Measurements from ENCODE around the gene SCN10A. TPM values are rescaled to one million over a fixed set of nuclear protein-coding genes. Genes with fewer than 3 reads are reported as not detected.

SCN10A gene
- total RNA-seq, 1 donor from 2014 or later = not detected

GRCh38 chr3:38823722-38824121 lies 7.7 kb upstream of the SCN10A start:
- intact Hi-C loops (cut with micrococcal nuclease) = no loop called here
- no peak for DNase-seq
- no peak overlapping the region for H3K27ac Mint-ChIP-seq
- peaks cover 2% of the 10 kb centered on the region for H3K27me3 Mint-ChIP-seq
- H3K9me3 Mint-ChIP-seq = no peaks in the 10 kb centered on the region
- H3K4me3 Mint-ChIP-seq = no peak overlapping the region
- H3K36me3 Mint-ChIP-seq (ENCODE audit: low read depth) = no peaks in the 10 kb centered on the region
- no peaks in the 10 kb centered on the region for H3K4me1 Mint-ChIP-seq

- no peaks in the 10 kb centered on the region for H3K9me3 Mint-ChIP-seq
- DNase-seq = no peak
- peaks cover 2% of the 10 kb centered on the region for H3K27me3 Mint-ChIP-seq
- no peak overlapping the region for H3K4me3 Mint-ChIP-seq
- no peaks in the 10 kb centered on the region for H3K4me1 Mint-ChIP-seq
- intact Hi-C loops (cut with micrococcal nuclease) = no loop called here
- no peaks in the 10 kb centered on the region for H3K36me3 Mint-ChIP-seq (ENCODE audit: low read depth)
- no peak overlapping the region for H3K27ac Mint-ChIP-seq
Observed at GRCh38 chr3:38823186-38823585, 7.2 kb upstream of the SCN10A start.

DNA sequence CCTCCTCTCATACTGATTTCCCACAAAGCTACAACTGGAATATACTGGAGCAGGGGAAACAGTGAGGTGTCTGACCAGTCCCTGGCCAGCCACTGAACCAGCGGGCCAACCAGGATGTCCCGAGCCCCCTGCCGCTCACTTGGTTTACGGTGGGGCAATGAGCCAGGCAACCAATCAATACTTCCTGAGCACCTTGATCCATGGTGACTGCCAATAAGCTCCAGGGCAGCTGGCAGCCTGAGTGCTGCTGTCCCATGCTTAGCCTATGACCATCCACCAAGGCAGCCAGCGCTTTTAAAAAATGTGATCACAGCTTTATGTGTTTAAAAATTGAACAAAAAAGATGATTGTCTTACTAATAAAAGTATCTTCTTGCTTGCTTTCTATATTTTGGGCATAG lies 4.2 kb downstream of the SCN10A start:
- intact Hi-C loops (cut with micrococcal nuclease) = no loop called here
- no peaks in the 10 kb centered on the region for H3K36me3 Mint-ChIP-seq (ENCODE audit: low read depth)
- no peak overlapping the region for H3K27ac Mint-ChIP-seq
- no peak for DNase-seq
- H3K27me3 Mint-ChIP-seq = no peaks in the 10 kb centered on the region
- no peaks in the 10 kb centered on the region for H3K9me3 Mint-ChIP-seq
- no peak overlapping the region for H3K4me3 Mint-ChIP-seq
- H3K4me1 Mint-ChIP-seq = no peaks in the 10 kb centered on the region

GRCh38 chr3:38805765-38806386 lies 10.1 kb downstream of the SCN10A start:
- intact Hi-C loops (cut with micrococcal nuclease) = no loop called here
- Mint-ChIP-seq H3K4me3 (no peak overlapping the region), H3K36me3 (ENCODE audit: low read depth) (no peaks in the 10 kb centered on the region), H3K27ac (no peak overlapping the region), H3K27me3 (no peaks in the 10 kb centered on the region), H3K9me3 (peaks cover 4% of the 10 kb centered on the region), H3K4me1 (no peaks in the 10 kb centered on the region)
- DNase-seq = peak; percentile 87

DNA sequence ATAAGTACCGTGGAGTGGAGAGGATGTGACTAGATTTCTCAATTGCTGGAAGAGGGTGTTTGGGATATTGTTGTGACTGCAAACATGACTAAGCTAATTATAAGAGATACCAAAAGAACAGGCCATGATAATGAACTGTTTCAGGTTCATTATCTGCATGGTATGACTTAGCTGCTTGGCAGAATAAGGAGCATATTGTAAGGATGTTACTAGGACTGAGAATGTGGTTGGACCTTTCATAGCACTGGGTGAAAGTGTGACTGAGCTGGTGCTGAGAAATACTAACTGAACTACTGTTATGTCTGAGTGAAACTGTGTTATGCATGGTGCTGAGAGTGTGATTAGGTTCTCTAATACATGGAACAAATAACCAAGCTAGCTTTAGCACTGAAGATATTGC lies 11.0 kb downstream of the SCN10A start:
- no peak for DNase-seq
- H3K36me3 Mint-ChIP-seq (ENCODE audit: low read depth) = no peaks in the 10 kb centered on the region
- no peak overlapping the region for H3K27ac Mint-ChIP-seq

GRCh38 chr3:38800511-38800910 lies 15.5 kb downstream of the SCN10A start:
- H3K4me3 Mint-ChIP-seq = no peak overlapping the region
- peaks cover 2% of the 10 kb centered on the region for H3K27me3 Mint-ChIP-seq
- no peaks in the 10 kb centered on the region for H3K36me3 Mint-ChIP-seq (ENCODE audit: low read depth)
- no peaks in the 10 kb centered on the region for H3K9me3 Mint-ChIP-seq
- H3K4me1 Mint-ChIP-seq = no peaks in the 10 kb centered on the region
- DNase-seq = no peak
- intact Hi-C loops (cut with micrococcal nuclease) = no loop called here
- H3K27ac Mint-ChIP-seq = no peak overlapping the region

More for the DNA sequence above, 11.0 kb downstream of the SCN10A start:
- intact Hi-C loops (cut with micrococcal nuclease) = no loop called here
- peaks cover 4% of the 10 kb centered on the region for H3K9me3 Mint-ChIP-seq
- H3K27me3 Mint-ChIP-seq = no peaks in the 10 kb centered on the region
- H3K4me1 Mint-ChIP-seq = no peaks in the 10 kb centered on the region
- H3K4me3 Mint-ChIP-seq = no peak overlapping the region

GRCh38 chr3:38793721-38794120 lies 22.3 kb downstream of the SCN10A start:
- intact Hi-C loops (cut with micrococcal nuclease) = no loop called here

GRCh38 chr3:38792983-38793382 lies 23.0 kb downstream of the SCN10A start:
- Mint-ChIP-seq H3K9me3 (no peaks in the 10 kb centered on the region), H3K27me3 (peaks cover 6% of the 10 kb centered on the region), H3K4me3 (no peak overlapping the region), H3K27ac (no peak overlapping the region), H3K36me3 (ENCODE audit: low read depth) (no peaks in the 10 kb centered on the region), H3K4me1 (no peaks in the 10 kb centered on the region)
- no peak for DNase-seq
- intact Hi-C loops (cut with micrococcal nuclease) = no loop called here

More at GRCh38 chr3:38793721-38794120, 22.3 kb downstream of the SCN10A start:
- H3K9me3 Mint-ChIP-seq = no peaks in the 10 kb centered on the region
- no peak overlapping the region for H3K27ac Mint-ChIP-seq
- peaks cover 6% of the 10 kb centered on the region for H3K27me3 Mint-ChIP-seq
- H3K4me3 Mint-ChIP-seq = no peak overlapping the region
- no peak for DNase-seq
- H3K4me1 Mint-ChIP-seq = no peaks in the 10 kb centered on the region
- H3K36me3 Mint-ChIP-seq (ENCODE audit: low read depth) = no peaks in the 10 kb centered on the region

- peaks cover 14% of the 10 kb centered on the region for H3K27me3 Mint-ChIP-seq
- H3K27ac Mint-ChIP-seq = no peak overlapping the region
- intact Hi-C loops (cut with micrococcal nuclease) = no loop called here
- no peak for DNase-seq
- no peak overlapping the region for H3K4me3 Mint-ChIP-seq
- H3K9me3 Mint-ChIP-seq = peaks cover 3% of the 10 kb centered on the region
- H3K36me3 Mint-ChIP-seq (ENCODE audit: low read depth) = no peaks in the 10 kb centered on the region
- H3K4me1 Mint-ChIP-seq = no peaks in the 10 kb centered on the region
Observed at GRCh38 chr3:38782148-38782547, 33.9 kb downstream of the SCN10A start.

GRCh38 chr3:38773528-38773927 lies 42.5 kb downstream of the SCN10A start:
- no peaks in the 10 kb centered on the region for H3K4me1 Mint-ChIP-seq
- no peak for DNase-seq
- intact Hi-C loops (cut with micrococcal nuclease) = no loop called here
- H3K9me3 Mint-ChIP-seq = no peaks in the 10 kb centered on the region
- H3K36me3 Mint-ChIP-seq (ENCODE audit: low read depth) = no peaks in the 10 kb centered on the region
- no peak overlapping the region for H3K27ac Mint-ChIP-seq
- no peak overlapping the region for H3K4me3 Mint-ChIP-seq
- peaks cover 4% of the 10 kb centered on the region for H3K27me3 Mint-ChIP-seq

DNA sequence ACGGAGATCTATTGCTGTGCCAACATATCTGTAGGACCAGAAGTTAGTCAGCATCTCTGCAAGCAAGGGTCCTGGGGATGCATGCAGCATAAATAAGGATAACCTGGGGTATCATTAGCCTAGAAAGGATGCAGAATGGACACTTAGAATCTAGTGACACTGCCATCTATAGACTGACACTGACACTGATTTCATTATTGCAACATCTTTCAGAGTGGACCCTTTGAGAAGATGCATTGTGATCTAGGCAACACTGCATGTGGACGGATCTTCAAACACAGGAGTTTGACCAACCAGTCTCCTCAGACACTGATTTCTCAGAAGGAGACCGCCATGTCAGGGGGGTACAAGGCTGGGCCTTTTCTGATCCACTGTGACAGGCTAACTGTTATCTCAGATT lies 52.4 kb downstream of the SCN10A start:
- no peak overlapping the region for H3K27ac Mint-ChIP-seq
- no peaks in the 10 kb centered on the region for H3K4me1 Mint-ChIP-seq

DNA sequence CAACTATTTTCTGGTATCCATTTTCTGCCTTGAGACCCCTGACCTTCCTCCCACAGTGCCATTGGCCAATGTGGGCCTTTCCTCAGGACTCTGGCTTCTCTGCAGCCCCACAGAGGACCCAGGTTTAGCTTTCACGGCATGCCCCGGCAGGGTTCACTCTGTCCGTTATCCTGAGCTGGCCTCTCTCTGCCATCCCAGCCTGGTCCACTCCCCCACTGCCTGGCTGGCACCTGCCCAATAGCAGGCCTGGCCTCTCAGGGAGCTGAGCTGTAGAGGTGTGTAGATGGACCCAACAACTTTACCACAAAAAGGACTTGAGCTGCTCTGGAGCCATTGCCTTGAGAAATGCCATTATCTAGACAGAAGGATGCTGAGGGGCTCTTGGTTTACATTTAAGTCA lies 57.5 kb downstream of the SCN10A start:
- Mint-ChIP-seq H3K9me3 (no peaks in the 10 kb centered on the region), H3K27me3 (no peaks in the 10 kb centered on the region), H3K27ac (no peak overlapping the region), H3K4me3 (no peak overlapping the region), H3K4me1 (no peaks in the 10 kb centered on the region), H3K36me3 (ENCODE audit: low read depth) (no peaks in the 10 kb centered on the region)
- DNase-seq = peak; percentile 35
- intact Hi-C loops (cut with micrococcal nuclease) = no loop called here

More for the DNA sequence above, 52.4 kb downstream of the SCN10A start:
- Mint-ChIP-seq H3K9me3 (peaks cover 9% of the 10 kb centered on the region), H3K36me3 (ENCODE audit: low read depth) (no peaks in the 10 kb centered on the region), H3K27me3 (peaks cover 19% of the 10 kb centered on the region), H3K4me3 (no peak overlapping the region)
- intact Hi-C loops (cut with micrococcal nuclease) = no loop called here
- DNase-seq = peak; percentile 44

- H3K4me1 Mint-ChIP-seq = no peaks in the 10 kb centered on the region
- no peaks in the 10 kb centered on the region for H3K27me3 Mint-ChIP-seq
- H3K9me3 Mint-ChIP-seq = no peaks in the 10 kb centered on the region
- DNase-seq = no peak
- no peaks in the 10 kb centered on the region for H3K36me3 Mint-ChIP-seq (ENCODE audit: low read depth)
- no peak overlapping the region for H3K27ac Mint-ChIP-seq
- no peak overlapping the region for H3K4me3 Mint-ChIP-seq
- intact Hi-C loops (cut with micrococcal nuclease) = no loop called here
Observed at GRCh38 chr3:38757721-38758120, 58.3 kb downstream of the SCN10A start.

DNA sequence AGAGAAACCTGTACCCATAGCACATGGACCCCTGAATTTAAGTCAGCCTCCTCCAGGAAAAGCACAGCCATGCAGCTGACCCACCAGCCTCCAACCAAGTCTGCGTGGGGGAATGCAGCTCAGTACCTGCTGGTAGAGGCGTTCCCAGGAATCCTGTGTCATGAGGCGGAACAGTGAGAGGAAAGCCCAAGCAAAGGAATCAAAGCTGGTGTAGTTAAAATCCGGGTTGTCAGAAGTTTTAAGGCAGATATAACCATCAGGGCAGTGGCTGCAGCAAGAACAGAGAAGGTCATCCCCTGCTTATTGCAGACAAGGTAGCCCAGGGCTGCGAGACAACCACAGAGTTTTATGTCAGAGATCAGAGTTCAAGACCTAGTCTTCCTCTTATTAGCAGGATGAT lies 59.1 kb downstream of the SCN10A start:
- Mint-ChIP-seq H3K4me3 (no peak overlapping the region), H3K4me1 (no peaks in the 10 kb centered on the region), H3K27ac (no peak overlapping the region), H3K9me3 (no peaks in the 10 kb centered on the region), H3K36me3 (ENCODE audit: low read depth) (no peaks in the 10 kb centered on the region), H3K27me3 (no peaks in the 10 kb centered on the region)
- intact Hi-C loops (cut with micrococcal nuclease) = no loop called here
- DNase-seq = peak; percentile 40

- Mint-ChIP-seq H3K27ac (no peak overlapping the region), H3K27me3 (no peaks in the 10 kb centered on the region), H3K36me3 (ENCODE audit: low read depth) (no peaks in the 10 kb centered on the region), H3K9me3 (no peaks in the 10 kb centered on the region), H3K4me3 (no peak overlapping the region), H3K4me1 (no peaks in the 10 kb centered on the region)
- peak; percentile 34 for DNase-seq
- intact Hi-C loops (cut with micrococcal nuclease) = no loop called here
Observed at GRCh38 chr3:38755130-38755529, 60.9 kb downstream of the SCN10A start.
